AG09309 (cell line): ENCODE measurements around the gene RNF7.

ENCODE experiments used
- DNase-seq: peaks from one replicate; pipeline ENCODE4 v3.0.0-alpha.2; 2010; ENCODE audit warnings: low read depth
- H3K4me3 ChIP-seq: 2 replicates; pipeline ENCODE4 v1.5.1; 2011; ENCODE audit warnings: mild to moderate bottlenecking, low read depth, low read length, moderate library complexity; ENCODE audit not compliant: control insufficient read depth
- CTCF ChIP-seq: IDR thresholded peaks from 2 replicates; pipeline ENCODE4 v1.5.1; 2011; ENCODE audit warnings: mild to moderate bottlenecking, low read depth, low read length, inconsistent platforms; ENCODE audit not compliant: insufficient read depth, control insufficient read depth; ENCODE audit errors: missing control alignments

The RNF7 gene

GRCh38 chr3:141764045-141764444 lies 25.9 kb downstream of the RNF7 start:
- no peak for TF ChIP-seq CTCF
- DNase-seq, result no peak
- no peak overlapping the region for H3K4me3 ChIP-seq

GRCh38 chr3:141764465-141764864 lies 26.4 kb downstream of the RNF7 start:
- no peak for TF ChIP-seq CTCF
- H3K4me3 ChIP-seq, result no peak overlapping the region
- no peak for DNase-seq

- TF ChIP-seq CTCF, result no peak
- no peak for DNase-seq
- no peak overlapping the region for H3K4me3 ChIP-seq
These were observed 26.9 kb downstream of the RNF7 start for GRCh38 chr3:141764986-141765385.

GRCh38 chr3:141767066-141767465 lies 29.0 kb downstream of the RNF7 start:
- DNase-seq, result no peak
- TF ChIP-seq CTCF, result no peak
- H3K4me3 ChIP-seq, result no peak overlapping the region

GRCh38 chr3:141769221-141769894 lies 31.3 kb downstream of the RNF7 start:
- H3K4me3 ChIP-seq, result no peak overlapping the region
- DNase-seq, result no peak
- TF ChIP-seq CTCF, result no peak

GRCh38 chr3:141773676-141774075 lies 35.6 kb downstream of the RNF7 start:
- no peak for DNase-seq
- H3K4me3 ChIP-seq, result no peak overlapping the region
- TF ChIP-seq CTCF, result no peak

- DNase-seq, result no peak
- TF ChIP-seq CTCF, result no peak
- no peak overlapping the region; the same call in 1 of the 2 replicates for H3K4me3 ChIP-seq
These were observed 38.3 kb downstream of the RNF7 start for GRCh38 chr3:141776376-141776775.
